Heart right ventricle (tissue), 16 donors: ENCODE results near the gene MLIP. TPM values are rescaled to one million over a fixed set of nuclear protein-coding genes. Genes with fewer than 3 reads are reported as not detected.
A peak's percentile ranks its signal among the peaks of the same experiment; 100 is the strongest.

Experiments used
- ATAC-seq, 8 donors: fragments of 200-7000 bp; cut with Tn5 transposase; one replicate each; pipeline ENCODE4 v1.9.1; 2020; ENCODE audit warnings: mild to moderate bottlenecking in 8 of 8, moderate library complexity in 8 of 8, moderate number of reproducible peaks in 1 of 8
- DNase-seq, 2 donors: peaks; one replicate each; pipeline ENCODE4 v3.0.0-alpha.2; 2020
- H3K27ac ChIP-seq, 10 donors: fragments of 200-600 bp; sonication (generic) in 2 of 10; one replicate each; pipeline versions ENCODE4 v1.5.0 to v1.8.0; 2020 to 2022; ENCODE audit warnings: mild to moderate bottlenecking in 3 of 10
- H3K27me3 ChIP-seq, 7 donors: fragments of 200-600 bp; one replicate each; pipeline ENCODE4 v1.8.0; 2021 to 2022; ENCODE audit warnings: mild to moderate bottlenecking in 2 of 7
- H3K36me3 ChIP-seq, 9 donors: fragments of 200-600 bp; sonication (generic) in 1 of 9; one replicate each; pipeline versions ENCODE4 v1.5.0 to v1.8.0; 2020 to 2022; ENCODE audit warnings: mild to moderate bottlenecking in 2 of 9
- H3K4me1 ChIP-seq, 9 donors: fragments of 200-600 bp; sonication (generic) in 1 of 9; one replicate each; pipeline versions ENCODE4 v1.5.0 to v1.8.0; 2020 to 2022; ENCODE audit warnings: mild to moderate bottlenecking in 4 of 9
- H3K4me3 ChIP-seq, 10 donors: fragments of 200-600 bp; sonication (generic) in 2 of 10; one replicate each; pipeline versions ENCODE4 v1.5.0 to v1.8.0; 2020 to 2022; ENCODE audit warnings: mild to moderate bottlenecking in 7 of 10, moderate library complexity in 2 of 10
- H3K9me3 ChIP-seq, 11 donors: fragments of 200-600 bp in 10 of 11; sonication (generic) in 2 of 11; one replicate each; pipeline versions ENCODE4 v1.5.0 to v1.8.0; 2013 to 2022; ENCODE audit warnings: mild to moderate bottlenecking in 2 of 11, control low read depth in 1 of 11, moderate library complexity in 1 of 11
- CTCF ChIP-seq, 9 donors: fragments of 200-600 bp; sonication (generic) in 2 of 9; IDR thresholded peaks; one replicate each; pipeline versions ENCODE4 v1.5.0 to v1.8.0; 2021 to 2022; ENCODE audit warnings: antibody characterized with exemption in 9 of 9, mild to moderate bottlenecking in 5 of 9, moderate library complexity in 1 of 9
- WGBS, 2 donors: extraction: QIAGEN DNeasy Blood & Tissue Kit; methylation state at CpG; one replicate each; pipeline ENCODE4 v1.1.7; 2013; ENCODE audit warnings: inconsistent platforms in 1 of 2; 5-methylcytosine and 5-hydroxymethylcytosine counted together
- intact Hi-C, 10 donors: fragments of 100-400 bp; cut with DNase I; formaldehyde crosslinking; loops; one replicate each; pipeline versions ENCODE4 v1.11.1 to v1.14.2; 2022
- polyA plus RNA-seq, 2 donors: library from polyadenylated mRNA; stranded (reverse); fragments of 200-250 nt; gene quantifications; one replicate each; pipeline ENCODE4 v1.2.3, GENCODE V29; 2013
- total RNA-seq, 10 donors: library from RNA; stranded (reverse); fragmentation: NEBNext Ultra II Directional in 3 of 10; extraction: Animal tissue kit (Norgen Biotek cat#: 25700) in 3 of 10; gene quantifications; one replicate each; pipeline versions ENCODE4 v1.2.1 to v1.2.4, GENCODE V29; 2021 to 2023
- donor health status: Arrhythmogenic right ventricular cardiomyopathy.
- donor health status: ischemic (EF 13 %, LVEDD 7.1; RV severe dilation, severe dysfunction).
- donor health status: healthy with polysubstance abuse.
- donor health status: DM: no; HTN: yes; CAD: no.
- donor health status: DM: no; HTN: no; CAD: no.
- donor health status: ischemic (EF 25% LVEDD 6.9; RV normal size, moderate dysfunction).
- donor health status: ischemic (EF 25% LVEDD 5.7; RV mildly dilated, moderate dysfunction).
- donor health status: healthy.
- donor health status: DM: yes; HTN: yes; CAD: no.
- donor health status: Ischemic cardiomyopathy.
- donor health status: ischemic (EF 35%, LVEDD 5.7; RV mildly dilated, moderate dysfunction).
- donor health status: nonischemic (EF 11% LVEDD 7.7; RV severe dilation, severe dysfunction).
- donor health status: DM: yes; HTN: yes; CAD: no.
- donor health status: PGD.
- donor health status: ischemic (EF 29% LVEDD 5.4; RV normal size, mild dysfunction).
- donor health status: nonischemic (EF 23%, LVEDD 6.1; RV moderate dilation, normal function).

The MLIP gene
- total and polyA plus RNA-seq, 12 donors, result 102 to 486 (median 394) TPM

GRCh38 chr6:54134935-54135334 is 23.7 kb downstream of the MLIP start:
- Histone ChIP-seq H3K27ac (peak overlapping the region in 3 of 10 donors; percentile 13 to 23 (median 16)), H3K9me3 (no peaks in the 10 kb centered on the region), H3K4me1 (peaks cover 0 to 57% (median 18%) of the 10 kb centered on the region in 9 donors), H3K4me3 (no peak overlapping the region), H3K27me3 (no peaks in the 10 kb centered on the region), H3K36me3 (peaks cover 0 to 8% (median 0%) of the 10 kb centered on the region in 9 donors)
- no peak for ATAC-seq
- no peak for TF ChIP-seq CTCF (IDR thresholded peaks at IDR 0.05)
- intact Hi-C loops, result no loop called here
- no peak for DNase-seq
- WGBS, 2 donors, result 63 to 64% methylated on average over 2 of the region's 2 CpGs

GRCh38 chr6:54135665-54136369 is 24.6 kb downstream of the MLIP start:
- ATAC-seq (no peak), DNase-seq (no peak)
- Histone ChIP-seq H3K27ac (peak overlapping the region in 2 of 10 donors; percentile 37 to 45), H3K9me3 (no peaks in the 10 kb centered on the region), H3K4me3 (no peak overlapping the region), H3K36me3 (peaks cover 0 to 8% (median 0%) of the 10 kb centered on the region in 9 donors), H3K27me3 (no peaks in the 10 kb centered on the region), H3K4me1 (peaks cover 0 to 49% (median 18%) of the 10 kb centered on the region in 9 donors)
- intact Hi-C loops, result no loop called here
- 40 to 43% methylated on average over 2 of the region's 2 CpGs for WGBS, 2 donors
- TF ChIP-seq CTCF (IDR thresholded peaks at IDR 0.05), result no peak

- ATAC-seq, result no peak
- H3K9me3 ChIP-seq, result no peaks in the 10 kb centered on the region
- no peak overlapping the region for H3K27ac ChIP-seq
- intact Hi-C loops, result no loop called here
- peaks cover 0 to 20% (median 14%) of the 10 kb centered on the region in 9 donors for H3K4me1 ChIP-seq
- no peak overlapping the region for H3K4me3 ChIP-seq
- no peaks in the 10 kb centered on the region for H3K27me3 ChIP-seq
- no peak for TF ChIP-seq CTCF (IDR thresholded peaks at IDR 0.05)
- DNase-seq, result no peak
- peaks cover 0 to 8% (median 0%) of the 10 kb centered on the region in 9 donors for H3K36me3 ChIP-seq
- WGBS, 2 donors, result 41 to 51% methylated on average over 1 of the region's 1 CpG
Measured at GRCh38 chr6:54138795-54139194, 27.6 kb downstream of the MLIP start.

GRCh38 chr6:54140811-54141210 is 29.6 kb downstream of the MLIP start:
- Histone ChIP-seq H3K27ac (no peak overlapping the region), H3K27me3 (no peaks in the 10 kb centered on the region), H3K9me3 (no peaks in the 10 kb centered on the region), H3K4me1 (peaks cover 0 to 8% (median 3%) of the 10 kb centered on the region in 9 donors), H3K36me3 (peaks cover 0 to 8% (median 0%) of the 10 kb centered on the region in 9 donors), H3K4me3 (no peak overlapping the region)
- DNase-seq, result no peak
- TF ChIP-seq CTCF (IDR thresholded peaks at IDR 0.05), result no peak
- intact Hi-C loops, result no loop called here
- ATAC-seq, result no peak
